ENCODE measurements around the gene IARS2.

GRCh38 chr1:220045356-220046051, 48.4 kb upstream of the IARS2 start:
- no peak for TF ChIP-seq CTCF (IDR thresholded peaks at IDR 0.05)
- TF ChIP-seq POLR2A (IDR thresholded peaks at IDR 0.05), result no peak
- TF ChIP-seq EP300 (IDR thresholded peaks at IDR 0.05), result no peak
